Measurements from ENCODE around the gene WNT3A. TPM values are rescaled to one million over a fixed set of nuclear protein-coding genes. Genes with fewer than 3 reads are reported as not detected.

The WNT3A gene
- total and polyA plus RNA-seq, 9 of the 15 experiments (the other 6 are each of a cell fraction or from before 2014, with no cell fraction given), result not detected

GRCh38 chr1:228033376-228033775 lies 26.6 kb downstream of the WNT3A start:
- H2AFZ ChIP-seq (ENCODE audit: low read depth, low read length), result no peak overlapping the region
- no peak for ATAC-seq
- H3K36me3 ChIP-seq (ENCODE audit: control insufficient read depth, insufficient read depth, low read length), result no peaks in the 10 kb centered on the region
- POLR2A ChIA-PET, result interaction anchor here (0.7 kb wide), 1 partner anchor 1360 kb away, joined by 3 read pairs; no protein-coding TSS in a partner anchor
- H3K9me1 ChIP-seq (ENCODE audit: control insufficient read depth, insufficient read depth, low read length), result no peaks in the 10 kb centered on the region
- H3K79me2 ChIP-seq (ENCODE audit: control insufficient read depth, insufficient read depth, low read length), result no peaks in the 10 kb centered on the region
- H3K9ac ChIP-seq (ENCODE audit: insufficient read depth in 1 of 2, low read depth in 2 of 2, low read length in 2 of 2), result no peak overlapping the region
- H4K20me1 ChIP-seq (replicated peaks; ENCODE audit: control insufficient read depth, insufficient read depth, low read length), result peaks cover 6% of the 10 kb centered on the region; the same call in 1 of the 2 replicates
- no peaks in the 10 kb centered on the region for H3K9me3 ChIP-seq (replicated peaks; ENCODE audit: control insufficient read depth, insufficient read depth, low read depth, low read length)
- peaks cover 0 to 22% of the 10 kb centered on the region in 2 experiments; a peak in 2 of 5 replicates for H3K4me1 ChIP-seq (replicated peaks in 1 of 2; ENCODE audit: control insufficient read depth in 2 of 2, insufficient read depth in 2 of 2, low read length in 2 of 2)
- BruUV-seq (replicated peaks), result no TSS peak
- DNase-seq (ENCODE audit: extremely low read depth in 1 of 4, low spot score in 3 of 4), result no peak
- H3K27me3 ChIP-seq (ENCODE audit: control insufficient read depth in 2 of 2, insufficient read depth in 2 of 2, low read length in 2 of 2), result peaks cover 26 to 66% of the 10 kb centered on the region in 2 experiments
- no peak overlapping the region for H3K4me2 ChIP-seq (ENCODE audit: insufficient read depth, low read length)
- intact Hi-C loops (cut with micrococcal nuclease) (no loop called here), in situ Hi-C loops (cut with MboI) (no loop called here)
- no peak overlapping the region for H3K27ac ChIP-seq (ENCODE audit: extremely low read depth, low read depth, low read length)
- CTCF ChIA-PET (ENCODE audit: low intra/inter-chr PET ratio), result no interaction called here
- H3K4me3 ChIP-seq, result no peak overlapping the region
- 0% methylated on average over 2 of the region's 2 CpGs for WGBS (ENCODE audit: insufficient coverage, low coverage, missing lambda C conversion rate)
- FAIRE-seq, result peak; percentile 19
- TF ChIP-seq, protein P1, sequence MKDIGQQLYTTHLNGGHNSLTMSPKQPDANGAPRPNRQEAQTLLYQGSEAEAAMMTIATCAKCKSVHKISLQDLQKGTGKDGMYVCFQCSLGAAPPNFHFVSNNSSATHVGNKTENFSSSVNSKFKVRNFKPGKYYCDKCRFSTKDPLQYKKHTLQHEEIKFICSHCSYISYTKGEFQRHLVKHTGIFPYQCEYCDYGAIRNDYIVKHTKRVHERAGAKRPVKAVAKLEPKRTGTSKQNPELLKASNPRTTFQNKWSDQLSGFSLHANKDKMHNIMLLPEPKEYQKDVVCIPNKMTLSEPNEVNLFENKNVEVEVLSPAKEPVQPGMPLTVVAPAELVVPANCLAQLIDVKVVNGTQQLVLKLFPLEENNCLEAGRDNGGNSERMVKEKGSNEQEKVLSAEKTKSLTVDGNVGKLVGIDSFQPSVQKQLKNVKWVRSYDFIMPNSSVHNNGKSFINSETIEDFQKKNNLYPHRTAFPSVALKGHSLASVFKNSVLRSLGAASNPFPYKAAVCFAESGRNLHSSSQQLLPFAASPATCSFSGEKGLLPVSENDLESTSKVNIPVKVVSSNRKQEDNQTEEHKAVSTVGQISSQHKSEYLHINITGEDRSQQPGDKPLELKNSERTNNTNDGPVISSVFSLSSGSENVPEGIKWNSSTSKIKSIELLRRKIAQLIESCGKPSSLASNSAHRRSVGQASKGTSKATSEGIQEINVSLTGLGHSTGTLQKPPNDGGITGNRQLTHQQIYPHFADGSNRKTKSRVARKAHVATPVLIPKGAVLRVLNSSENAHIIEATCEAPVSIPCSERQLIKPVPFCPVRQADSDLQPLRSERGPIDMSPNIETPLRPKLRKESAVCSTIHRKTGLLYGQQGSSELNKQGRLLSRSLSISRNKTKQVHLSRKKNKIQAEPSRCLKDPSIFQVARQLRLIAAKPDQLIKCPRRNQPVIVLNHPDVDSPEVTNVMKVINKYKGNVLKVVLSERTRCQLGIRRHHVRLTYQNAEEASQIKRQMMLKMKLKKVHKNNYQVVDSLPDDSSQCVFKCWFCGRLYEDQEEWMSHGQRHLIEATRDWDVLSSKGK (CRISPR knock-in tag; IDR thresholded peaks at IDR 0.05), result no peak
- TF ChIP-seq RBM25 (IDR thresholded peaks at IDR 0.05; ENCODE audit: low read depth, low read length, severe bottlenecking) (peak; percentile 10), ZNF778 (CRISPR knock-in tag; IDR thresholded peaks at IDR 0.05) (no peak), SAFB (IDR thresholded peaks at IDR 0.05; ENCODE audit: borderline replicate concordance, low read depth, low read length) (no peak), MYBL2 (IDR thresholded peaks at IDR 0.05; ENCODE audit: low read depth) (no peak), MYBL2 (CRISPR knock-in tag; IDR thresholded peaks at IDR 0.05; ENCODE audit: borderline replicate concordance) (no peak), SP2 (IDR thresholded peaks at IDR 0.05; ENCODE audit: extremely low read depth, low read depth, low read length, poor library complexity, severe bottlenecking) (no peak), ELK3 (CRISPR knock-in tag; IDR thresholded peaks at IDR 0.05) (no peak)
- TF ChIP-seq, protein P2, sequence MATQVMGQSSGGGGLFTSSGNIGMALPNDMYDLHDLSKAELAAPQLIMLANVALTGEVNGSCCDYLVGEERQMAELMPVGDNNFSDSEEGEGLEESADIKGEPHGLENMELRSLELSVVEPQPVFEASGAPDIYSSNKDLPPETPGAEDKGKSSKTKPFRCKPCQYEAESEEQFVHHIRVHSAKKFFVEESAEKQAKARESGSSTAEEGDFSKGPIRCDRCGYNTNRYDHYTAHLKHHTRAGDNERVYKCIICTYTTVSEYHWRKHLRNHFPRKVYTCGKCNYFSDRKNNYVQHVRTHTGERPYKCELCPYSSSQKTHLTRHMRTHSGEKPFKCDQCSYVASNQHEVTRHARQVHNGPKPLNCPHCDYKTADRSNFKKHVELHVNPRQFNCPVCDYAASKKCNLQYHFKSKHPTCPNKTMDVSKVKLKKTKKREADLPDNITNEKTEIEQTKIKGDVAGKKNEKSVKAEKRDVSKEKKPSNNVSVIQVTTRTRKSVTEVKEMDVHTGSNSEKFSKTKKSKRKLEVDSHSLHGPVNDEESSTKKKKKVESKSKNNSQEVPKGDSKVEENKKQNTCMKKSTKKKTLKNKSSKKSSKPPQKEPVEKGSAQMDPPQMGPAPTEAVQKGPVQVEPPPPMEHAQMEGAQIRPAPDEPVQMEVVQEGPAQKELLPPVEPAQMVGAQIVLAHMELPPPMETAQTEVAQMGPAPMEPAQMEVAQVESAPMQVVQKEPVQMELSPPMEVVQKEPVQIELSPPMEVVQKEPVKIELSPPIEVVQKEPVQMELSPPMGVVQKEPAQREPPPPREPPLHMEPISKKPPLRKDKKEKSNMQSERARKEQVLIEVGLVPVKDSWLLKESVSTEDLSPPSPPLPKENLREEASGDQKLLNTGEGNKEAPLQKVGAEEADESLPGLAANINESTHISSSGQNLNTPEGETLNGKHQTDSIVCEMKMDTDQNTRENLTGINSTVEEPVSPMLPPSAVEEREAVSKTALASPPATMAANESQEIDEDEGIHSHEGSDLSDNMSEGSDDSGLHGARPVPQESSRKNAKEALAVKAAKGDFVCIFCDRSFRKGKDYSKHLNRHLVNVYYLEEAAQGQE (IDR thresholded peaks at IDR 0.05; ENCODE audit: borderline replicate concordance), result no peak
- TF ChIP-seq, protein P2 (CRISPR knock-in tag; IDR thresholded peaks at IDR 0.05; ENCODE audit: low read depth), result no peak
